OCI-LY3 (cell line): ENCODE measurements around the gene TTC28.
"Not testable (repeated sequence)": the region's sequence is repeated elsewhere in the genome, so short reads cannot be mapped to it uniquely, and the experiment has no call there.

Experiments
- H2AFZ ChIP-seq: fragments of 200-600, 300-600 bp; shearing (Covaris generic); 2 replicates; pipeline ENCODE4 v1.6.0; 2014; ENCODE audit warnings: antibody characterized with exemption, low read depth, low read length
- H3K27ac ChIP-seq: fragments of 200-600, 300-600 bp; sonication (generic); 2 replicates; pipeline ENCODE4 v1.5.1; 2014; ENCODE audit warnings: mild to moderate bottlenecking, low read length, moderate library complexity, mixed read lengths
- H3K27me3 ChIP-seq: fragments of 200-600, 300-600 bp; sonication (generic); 2 replicates; pipeline ENCODE4 v1.6.1; 2014; ENCODE audit warnings: low read depth, low read length, mixed read lengths
- H3K36me3 ChIP-seq: fragments of 200-600, 300-600 bp; sonication (generic); replicated peaks from 2 replicates; pipeline ENCODE3; 2014; ENCODE audit warnings: low read depth, low read length, mixed read lengths
- H3K4me1 ChIP-seq: fragments of 300-600, 200-600 bp; sonication (generic); 2 replicates; pipeline ENCODE4 v1.6.1; 2014; ENCODE audit warnings: low read length, mixed read lengths
- H3K4me2 ChIP-seq: fragments of 200-600, 300-600 bp; sonication (generic); 2 replicates; pipeline ENCODE4 v1.6.1; 2014; ENCODE audit warnings: low read length, mixed read lengths
- H3K4me3 ChIP-seq: fragments of 300-600, 200-600 bp; sonication (generic); 2 replicates; pipeline ENCODE4 v1.5.1; 2014; ENCODE audit warnings: antibody characterized with exemption, mild to moderate bottlenecking, low read length, moderate library complexity
- H3K79me2 ChIP-seq: fragments of 300-600, 200-600 bp; shearing (Covaris generic); 2 replicates; pipeline ENCODE4 v1.6.1; 2014; ENCODE audit warnings: mild to moderate bottlenecking, low read length, mixed read lengths
- H3K9ac ChIP-seq: fragments of 300-600, 200-600 bp; shearing (Covaris generic); 2 replicates; pipeline ENCODE4 v1.6.0; 2014; ENCODE audit warnings: mild to moderate bottlenecking, low read length, moderate library complexity
- H3K9me3 ChIP-seq: fragments of 200-600, 300-600 bp; shearing (Covaris generic); 2 replicates; pipeline ENCODE4 v1.6.1; 2014; ENCODE audit warnings: low read length, mixed read lengths; ENCODE audit not compliant: insufficient read depth
- H4K20me1 ChIP-seq: fragments of 200-600, 300-600 bp; sonication (generic); 2 replicates; pipeline ENCODE4 v1.6.1; 2016; ENCODE audit warnings: low read length, mixed read lengths; ENCODE audit not compliant: insufficient read depth
- CTCF ChIP-seq: fragments of 200-600, 300-600 bp; sonication (generic); IDR thresholded peaks from 2 replicates; pipeline ENCODE4 v1.5.1; 2014; ENCODE audit warnings: antibody characterized with exemption, low read length, low read depth
- EZH2phosphoT487 ChIP-seq: fragments of 200-600 bp; shearing (Covaris generic); IDR thresholded peaks from 2 replicates; pipeline ENCODE4 v1.6.1; 2018; ENCODE audit warnings: antibody characterized with exemption, mixed run types, low read depth

Gene TTC28

GRCh38 chr22:28560046-28560742, 119.4 kb downstream of the TTC28 start:
- no peak overlapping the region for H2AFZ ChIP-seq
- no peak overlapping the region for H3K9ac ChIP-seq
- H3K79me2 ChIP-seq = no peaks in the 10 kb centered on the region
- no peaks in the 10 kb centered on the region for H3K36me3 ChIP-seq
- TF ChIP-seq CTCF (no peak), EZH2phosphoT487 (no peak)
- no peaks in the 10 kb centered on the region for H3K27me3 ChIP-seq
- H3K4me2 ChIP-seq = no peak overlapping the region
- H4K20me1 ChIP-seq = no peaks in the 10 kb centered on the region
- H3K27ac ChIP-seq = no peak overlapping the region
- H3K4me3 ChIP-seq = no peak overlapping the region
- H3K9me3 ChIP-seq = no peaks in the 10 kb centered on the region
- H3K4me1 ChIP-seq = peaks cover 7% of the 10 kb centered on the region; the same call in 1 of the 2 replicates

GRCh38 chr22:28557184-28557583, 122.5 kb downstream of the TTC28 start:
- Histone ChIP-seq H3K27ac (no peak overlapping the region), H3K9me3 (no peaks in the 10 kb centered on the region), H3K79me2 (no peaks in the 10 kb centered on the region), H4K20me1 (no peaks in the 10 kb centered on the region), H3K36me3 (no peaks in the 10 kb centered on the region), H3K4me2 (no peak overlapping the region), H2AFZ (no peak overlapping the region), H3K27me3 (no peaks in the 10 kb centered on the region), H3K4me1 (no peaks in the 10 kb centered on the region), H3K4me3 (no peak overlapping the region), H3K9ac (no peak overlapping the region)
- no peak for TF ChIP-seq CTCF
- no peak for TF ChIP-seq EZH2phosphoT487

- H4K20me1 ChIP-seq, H3K79me2 ChIP-seq, H3K27ac ChIP-seq, H3K27me3 ChIP-seq, H3K9ac ChIP-seq, H3K4me1 ChIP-seq, H3K9me3 ChIP-seq, H3K4me3 ChIP-seq, H3K36me3 ChIP-seq, H2AFZ ChIP-seq, H3K4me2 ChIP-seq: not testable (repeated sequence)
Observed at GRCh38 chr22:28553108-28553866, 126.4 kb downstream of the TTC28 start.

- H4K20me1 ChIP-seq = no peaks in the 10 kb centered on the region
- TF ChIP-seq CTCF = no peak
- TF ChIP-seq EZH2phosphoT487 = no peak
- no peak overlapping the region for H3K27ac ChIP-seq
- H3K4me2 ChIP-seq = no peak overlapping the region
- no peaks in the 10 kb centered on the region for H3K36me3 ChIP-seq
- H3K79me2 ChIP-seq = no peaks in the 10 kb centered on the region
- H3K4me1 ChIP-seq = no peaks in the 10 kb centered on the region
- H3K27me3 ChIP-seq = no peaks in the 10 kb centered on the region
- H3K9ac ChIP-seq = no peak overlapping the region
- H3K4me3 ChIP-seq = no peak overlapping the region
- no peaks in the 10 kb centered on the region for H3K9me3 ChIP-seq
- no peak overlapping the region for H2AFZ ChIP-seq
Observed at GRCh38 chr22:28548406-28548805, 131.2 kb downstream of the TTC28 start.
